Tibial artery (tissue), 4 donors: ENCODE results near the gene TCF19.

Experiments
- DNase-seq, 2 donors: peaks; one replicate each; pipeline ENCODE4 v3.0.0-alpha.2; 2019
- H3K27ac ChIP-seq, 2 donors: fragments of 200-600 bp; sonication (generic) in 1 of 2; 1 replicate in 1 of 2; 2 replicates in 1 of 2; pipeline ENCODE4 v1.5.1; 2018 to 2019; ENCODE audit warnings: mild to moderate bottlenecking in 1 of 2
- H3K27me3 ChIP-seq, 2 donors: fragments of 200-600 bp; sonication (generic) in 1 of 2; one replicate each; pipeline versions ENCODE4 v1.5.1 to v1.6.0; 2016 to 2019
- H3K36me3 ChIP-seq, 3 donors: fragments of 200-600 bp; sonication (generic) in 2 of 3; one replicate each; pipeline ENCODE4 v1.5.1; 2016 to 2019; ENCODE audit warnings: mild to moderate bottlenecking in 2 of 3
- H3K4me1 ChIP-seq, 4 donors: fragments of 200-600 bp; sonication (generic) in 2 of 4; 1 replicate in 3 of 4; 2 replicates in 1 of 4; pipeline ENCODE4 v1.5.1; 2016 to 2019
- H3K4me3 ChIP-seq, 2 donors: fragments of 200-600 bp; sonication (generic) in 1 of 2; 1 replicate in 1 of 2; 2 replicates in 1 of 2; pipeline ENCODE4 v1.5.1; 2018 to 2019; ENCODE audit warnings: mild to moderate bottlenecking in 2 of 2
- H3K9me3 ChIP-seq, 3 donors: fragments of 200-600 bp; sonication (generic) in 1 of 3; one replicate each; pipeline ENCODE4 v1.5.1; 2016 to 2019
- CTCF ChIP-seq, 2 experiments: fragments of 200-600 bp in 1 of 2; fragments of 450-650 bp in 1 of 2; IDR thresholded peaks; one replicate each; pipeline ENCODE4 v1.5.1; 2017 to 2019; ENCODE audit warnings: antibody characterized with exemption in 2 of 2, mild to moderate bottlenecking in 1 of 2, moderate library complexity in 1 of 2
- intact Hi-C: fragments of 100-400 bp; cut with DNase I; formaldehyde crosslinking; loops from one replicate; pipeline ENCODE4 v1.15.0; 2023; ENCODE audit warnings: low total_unique reads

TCF19 gene

GRCh38 chr6:31210123-31210522 lies 51.7 kb downstream of the TCF19 start:
- Histone ChIP-seq H3K4me1 (no peaks in the 10 kb centered on the region), H3K27ac (no peak overlapping the region), H3K9me3 (peaks cover 0 to 3% (median 0%) of the 10 kb centered on the region in 3 donors), H3K36me3 (no peaks in the 10 kb centered on the region), H3K4me3 (no peak overlapping the region), H3K27me3 (peaks cover 0 to 5% of the 10 kb centered on the region in 2 donors)
- intact Hi-C loops = no loop called here
- TF ChIP-seq CTCF (IDR thresholded peaks at IDR 0.05) = no peak
- no peak for DNase-seq

GRCh38 chr6:31210741-31211532 lies 52.5 kb downstream of the TCF19 start:
- H3K27me3 ChIP-seq = peaks cover 0 to 5% of the 10 kb centered on the region in 2 donors
- no peak for TF ChIP-seq CTCF (IDR thresholded peaks at IDR 0.05)
- no peak overlapping the region for H3K4me3 ChIP-seq
- no peak overlapping the region for H3K27ac ChIP-seq
- intact Hi-C loops = no loop called here
- no peak for DNase-seq
- peaks cover 0 to 3% (median 0%) of the 10 kb centered on the region in 3 donors for H3K9me3 ChIP-seq
- H3K36me3 ChIP-seq = no peaks in the 10 kb centered on the region
- H3K4me1 ChIP-seq = no peaks in the 10 kb centered on the region
